ENCODE measurements around the gene SELENOK. TPM values are rescaled to one million over a fixed set of nuclear protein-coding genes. Genes with fewer than 3 reads are reported as not detected.
"Not testable (repeated sequence)": the region's sequence is repeated elsewhere in the genome, so short reads cannot be mapped to it uniquely, and the experiment has no call there.

Gene SELENOK
- total RNA-seq, 5 donors from 2014 or later (not counting 1 experiment from before 2014, with no cell fraction given) = 32.8 to 91.8 (median 44.4) TPM

DNA sequence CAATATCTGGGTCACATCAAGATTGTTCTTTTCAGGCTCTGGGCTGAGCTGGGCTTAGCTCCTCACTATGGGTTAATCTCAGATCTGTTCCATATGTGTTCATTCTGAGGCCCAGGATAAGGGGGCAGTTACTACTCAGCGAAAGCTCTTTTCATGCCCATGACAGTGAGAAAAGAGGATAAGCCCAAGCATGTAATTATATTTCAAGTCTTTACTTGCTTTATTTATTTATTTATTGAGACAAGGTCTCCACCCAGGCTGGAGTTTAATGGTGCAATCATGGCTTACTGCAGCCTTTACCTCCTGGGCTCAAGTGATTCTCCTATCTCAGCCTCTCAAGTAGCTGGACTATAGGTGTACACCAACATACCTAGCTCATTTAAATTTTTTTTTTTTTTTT lies 44.7 kb upstream of the SELENOK start:
- no peak for ATAC-seq (replicated peaks in 1 of 4)
- CTCF ChIA-PET = interaction anchor here in 1 of 2 donors (0.6 kb wide), 3 partner anchors 8 to 343 kb away, joined by 3 to 8 read pairs (median 7); no protein-coding TSS in a partner anchor
- Mint-ChIP-seq H3K36me3 (no peaks in the 10 kb centered on the region), H3K27ac (no peak overlapping the region), H3K9me3 (peaks cover 5% of the 10 kb centered on the region in 3 donors), H3K4me1 (no peaks in the 10 kb centered on the region), H3K27me3 (peaks cover 39 to 47% of the 10 kb centered on the region in 2 donors), H3K4me3 (no peak overlapping the region)
- Histone ChIP-seq H3K27ac (ENCODE audit: low read length) (no peak overlapping the region), H3K36me3 (ENCODE audit: control insufficient read depth in 2 of 2, extremely low read depth in 1 of 2, insufficient read depth in 1 of 2, low read length in 1 of 2) (no peaks in the 10 kb centered on the region), H3K4me3 (ENCODE audit: control insufficient read depth in 1 of 2, extremely low read depth in 1 of 2, low read length in 1 of 2) (no peak overlapping the region), H3K4me1 (ENCODE audit: control insufficient read depth in 1 of 2, extremely low read depth in 1 of 2, insufficient read depth in 2 of 2, low read length in 2 of 2) (no peaks in the 10 kb centered on the region), H3K9me3 (no peaks in the 10 kb centered on the region), H3K27me3 (replicated peaks in 1 of 2; ENCODE audit: control insufficient read depth in 2 of 2, extremely low read depth in 1 of 2, insufficient read depth in 2 of 2, low read length in 1 of 2) (peaks cover 0 to 7% of the 10 kb centered on the region in 2 experiments)
- POLR2A ChIA-PET = interaction anchor here in 1 of 2 donors (0.6 kb wide), 1 partner anchor 181 kb away, joined by 7 read pairs; no protein-coding TSS in a partner anchor
- no CpG with 5 or more reads among the region's 1 CpG for WGBS (ENCODE audit: insufficient coverage)
- DNase-seq = no peak

- ChIA-PET POLR2A (no interaction called here), CTCF (interaction anchor here in 1 of 2 donors (0.7 kb wide), 1 partner anchor 15 kb away, joined by 5 read pairs; no protein-coding TSS in a partner anchor)
- DNase-seq (no peak), ATAC-seq (replicated peaks in 1 of 4) (no peak)
- no peak overlapping the region for H3K27ac ChIP-seq (ENCODE audit: low read length)
- no peak overlapping the region for H3K4me3 ChIP-seq (ENCODE audit: control insufficient read depth in 1 of 2, extremely low read depth in 1 of 2, low read length in 1 of 2)
- H3K4me1 ChIP-seq (ENCODE audit: control insufficient read depth in 1 of 2, extremely low read depth in 1 of 2, insufficient read depth in 2 of 2, low read length in 2 of 2) = no peaks in the 10 kb centered on the region
- no CpG with 5 or more reads among the region's 1 CpG for WGBS (ENCODE audit: insufficient coverage)
- no peaks in the 10 kb centered on the region for H3K9me3 ChIP-seq
- no peaks in the 10 kb centered on the region for H3K36me3 Mint-ChIP-seq
- peaks cover 0 to 7% of the 10 kb centered on the region in 2 experiments for H3K27me3 ChIP-seq (replicated peaks in 1 of 2; ENCODE audit: control insufficient read depth in 2 of 2, extremely low read depth in 1 of 2, insufficient read depth in 2 of 2, low read length in 1 of 2)
- H3K36me3 ChIP-seq (ENCODE audit: control insufficient read depth in 2 of 2, extremely low read depth in 1 of 2, insufficient read depth in 1 of 2, low read length in 1 of 2) = no peaks in the 10 kb centered on the region
- no peak overlapping the region for H3K27ac Mint-ChIP-seq
- no peaks in the 10 kb centered on the region for H3K4me1 Mint-ChIP-seq
- no peak overlapping the region for H3K4me3 Mint-ChIP-seq
- H3K9me3 Mint-ChIP-seq = peaks cover 5% of the 10 kb centered on the region in 3 donors
- peaks cover 33 to 48% of the 10 kb centered on the region in 2 donors for H3K27me3 Mint-ChIP-seq
Measured at GRCh38 chr3:53935283-53935901, 43.7 kb upstream of the SELENOK start.

DNA sequence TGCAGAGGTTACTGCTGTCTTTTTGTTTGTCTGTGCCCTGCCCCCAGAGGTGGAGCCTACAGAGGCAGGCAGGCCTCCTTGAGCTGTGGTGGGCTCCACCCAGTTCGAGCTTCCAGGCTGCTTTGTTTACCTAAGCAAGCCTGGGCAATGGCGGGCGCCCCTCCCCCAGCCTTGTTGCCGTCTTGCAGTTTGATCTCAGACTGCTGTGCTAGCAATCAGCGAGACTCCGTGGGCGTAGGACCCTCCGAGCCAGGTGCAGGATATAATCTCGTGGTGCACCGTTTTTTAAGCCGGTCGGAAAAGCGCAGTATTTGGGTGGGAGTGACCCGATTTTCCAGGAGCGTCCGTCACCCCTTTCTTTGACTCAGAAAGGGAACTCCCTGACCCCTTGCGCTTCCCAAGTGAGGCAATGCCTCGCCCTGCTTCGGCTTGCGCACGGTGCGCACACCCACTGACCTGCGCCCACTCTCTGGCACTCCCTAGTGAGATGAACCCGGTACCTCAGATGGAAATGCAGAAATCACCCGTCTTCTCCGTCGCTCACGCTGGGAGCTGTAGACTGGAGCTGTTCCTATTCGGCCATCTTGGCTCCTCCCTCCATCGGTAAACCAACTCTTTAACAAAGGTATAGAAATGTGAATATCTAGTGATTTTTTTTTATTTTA lies 35.7 kb upstream of the SELENOK start:
- H3K36me3 ChIP-seq (ENCODE audit: control insufficient read depth in 2 of 2, extremely low read depth in 1 of 2, insufficient read depth in 1 of 2, low read length in 1 of 2); H3K4me3 ChIP-seq (ENCODE audit: control insufficient read depth in 1 of 2, extremely low read depth in 1 of 2, low read length in 1 of 2); H3K4me1 ChIP-seq (ENCODE audit: control insufficient read depth in 1 of 2, extremely low read depth in 1 of 2, insufficient read depth in 2 of 2, low read length in 2 of 2); H3K9me3 Mint-ChIP-seq; H3K27ac Mint-ChIP-seq; DNase-seq; H3K9me3 ChIP-seq; CTCF ChIA-PET; POLR2A ChIA-PET; H3K36me3 Mint-ChIP-seq; H3K27ac ChIP-seq (ENCODE audit: low read length); H3K4me3 Mint-ChIP-seq; H3K27me3 ChIP-seq (replicated peaks in 1 of 2; ENCODE audit: control insufficient read depth in 2 of 2, extremely low read depth in 1 of 2, insufficient read depth in 2 of 2, low read length in 1 of 2); ATAC-seq (replicated peaks in 1 of 4); H3K4me1 Mint-ChIP-seq: not testable (repeated sequence)
- 91% methylated on average over 12 of the region's 30 CpGs for WGBS (ENCODE audit: insufficient coverage)
- H3K27me3 Mint-ChIP-seq = peaks cover 6 to 10% of the 10 kb centered on the region in 2 donors

DNA sequence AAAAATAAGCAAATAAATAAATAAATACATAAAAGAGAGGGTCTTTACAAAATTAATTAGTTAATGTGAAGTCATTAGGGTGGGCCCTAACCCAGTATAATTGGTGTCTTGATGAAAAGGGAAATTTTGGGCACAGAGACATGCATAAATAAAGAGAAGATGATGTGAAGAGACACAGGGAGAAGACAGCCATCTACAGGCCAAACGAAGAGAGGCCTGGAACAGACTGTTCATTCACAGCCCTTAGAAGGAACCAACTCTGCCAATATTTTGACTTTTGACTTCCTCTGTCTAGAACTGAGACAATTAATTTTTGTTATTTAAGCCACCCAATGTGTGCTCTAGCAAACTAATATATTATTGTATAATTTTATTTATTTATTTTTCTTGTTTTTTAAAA lies 29.6 kb upstream of the SELENOK start:
- H3K4me1 Mint-ChIP-seq = no peaks in the 10 kb centered on the region
- ATAC-seq (replicated peaks in 1 of 4) (peak in 1 of 4 experiments; percentile 61), DNase-seq (peak in 2 of 35 experiments; percentile 3 to 31)
- Histone ChIP-seq H3K4me1 (ENCODE audit: control insufficient read depth in 1 of 2, extremely low read depth in 1 of 2, insufficient read depth in 2 of 2, low read length in 2 of 2) (no peaks in the 10 kb centered on the region), H3K4me3 (ENCODE audit: control insufficient read depth in 1 of 2, extremely low read depth in 1 of 2, low read length in 1 of 2) (no peak overlapping the region), H3K27ac (ENCODE audit: low read length) (no peak overlapping the region), H3K36me3 (ENCODE audit: control insufficient read depth in 2 of 2, extremely low read depth in 1 of 2, insufficient read depth in 1 of 2, low read length in 1 of 2) (no peaks in the 10 kb centered on the region), H3K27me3 (replicated peaks in 1 of 2; ENCODE audit: control insufficient read depth in 2 of 2, extremely low read depth in 1 of 2, insufficient read depth in 2 of 2, low read length in 1 of 2) (peaks cover 3 to 8% of the 10 kb centered on the region in 2 experiments), H3K9me3 (no peaks in the 10 kb centered on the region)
- POLR2A ChIA-PET = no interaction called here
- peaks cover 19 to 25% of the 10 kb centered on the region in 2 donors for H3K27me3 Mint-ChIP-seq
- no CpG with 5 or more reads among the region's 1 CpG for WGBS (ENCODE audit: insufficient coverage)
- peaks cover 3 to 12% (median 4%) of the 10 kb centered on the region in 3 donors for H3K9me3 Mint-ChIP-seq
- H3K27ac Mint-ChIP-seq = no peak overlapping the region
- peaks cover 3% of the 10 kb centered on the region for H3K36me3 Mint-ChIP-seq
- H3K4me3 Mint-ChIP-seq = no peak overlapping the region
- CTCF ChIA-PET = interaction anchor here (0.6 kb wide), 2 partner anchors 14 to 16 kb away, joined by 3 to 5 read pairs; no protein-coding TSS in a partner anchor

DNA sequence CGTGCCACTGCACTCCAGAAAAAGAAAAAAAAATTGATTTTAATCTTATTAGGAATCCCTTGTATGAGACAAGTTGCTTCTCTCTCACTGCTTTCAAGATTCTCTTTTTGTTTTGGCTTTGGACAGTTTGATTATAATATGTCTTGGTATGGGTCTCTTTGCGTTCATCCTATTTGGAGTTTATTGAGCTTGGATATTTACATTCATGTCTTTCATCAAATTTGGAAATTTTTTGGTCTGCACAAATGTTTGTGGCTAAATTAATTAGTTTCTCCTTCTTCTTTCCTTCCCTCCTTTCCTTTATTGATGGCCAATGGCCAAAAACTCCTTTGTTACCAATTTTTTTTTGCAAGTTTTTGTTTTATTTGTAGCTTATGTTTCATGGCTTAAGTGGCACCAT lies 28.1 kb upstream of the SELENOK start:
- Histone ChIP-seq H3K9me3 (no peaks in the 10 kb centered on the region), H3K4me1 (ENCODE audit: control insufficient read depth in 1 of 2, extremely low read depth in 1 of 2, insufficient read depth in 2 of 2, low read length in 2 of 2) (no peaks in the 10 kb centered on the region), H3K27ac (ENCODE audit: low read length) (no peak overlapping the region), H3K36me3 (ENCODE audit: control insufficient read depth in 2 of 2, extremely low read depth in 1 of 2, insufficient read depth in 1 of 2, low read length in 1 of 2) (no peaks in the 10 kb centered on the region), H3K27me3 (replicated peaks in 1 of 2; ENCODE audit: control insufficient read depth in 2 of 2, extremely low read depth in 1 of 2, insufficient read depth in 2 of 2, low read length in 1 of 2) (peaks cover 3 to 8% of the 10 kb centered on the region in 2 experiments), H3K4me3 (ENCODE audit: control insufficient read depth in 1 of 2, extremely low read depth in 1 of 2, low read length in 1 of 2) (no peak overlapping the region)
- Mint-ChIP-seq H3K27me3 (peaks cover 25 to 28% of the 10 kb centered on the region in 2 donors), H3K4me3 (no peak overlapping the region), H3K9me3 (peaks cover 0 to 12% (median 3%) of the 10 kb centered on the region in 3 donors), H3K27ac (no peak overlapping the region), H3K4me1 (no peaks in the 10 kb centered on the region), H3K36me3 (peaks cover 3% of the 10 kb centered on the region)
- DNase-seq (no peak), ATAC-seq (replicated peaks in 1 of 4) (no peak)
- CTCF ChIA-PET = no interaction called here
- POLR2A ChIA-PET = interaction anchor here in 1 of 2 donors (0.7 kb wide), 1 partner anchor 600 kb away, joined by 16 read pairs; no protein-coding TSS in a partner anchor
- no CpG with 5 or more reads among the region's 2 CpGs for WGBS (ENCODE audit: insufficient coverage)

DNA sequence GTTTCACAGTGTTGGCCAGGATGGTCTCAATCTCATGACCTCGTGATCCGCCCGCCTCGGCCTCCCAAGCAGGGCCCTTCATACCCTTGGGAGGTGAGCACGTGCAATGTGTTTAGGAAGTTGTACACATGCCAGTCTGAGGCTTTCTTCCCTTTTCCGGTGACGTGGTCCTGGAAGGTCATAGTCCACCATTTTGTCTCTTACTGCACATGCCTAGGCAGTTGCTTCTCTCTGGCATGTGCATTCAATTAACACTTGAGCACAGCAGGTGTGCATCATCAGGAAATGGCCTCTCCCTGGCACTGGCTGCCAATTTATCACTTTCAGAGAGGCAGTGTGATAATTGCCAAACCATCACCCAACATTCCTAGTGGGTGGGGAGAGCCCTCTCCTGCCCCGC lies 21.7 kb upstream of the SELENOK start:
- H3K4me1 Mint-ChIP-seq = no peaks in the 10 kb centered on the region
- ChIA-PET CTCF (no interaction called here), POLR2A (no interaction called here)
- H3K27me3 ChIP-seq (replicated peaks in 1 of 2; ENCODE audit: control insufficient read depth in 2 of 2, extremely low read depth in 1 of 2, insufficient read depth in 2 of 2, low read length in 1 of 2) = peaks cover 5 to 8% of the 10 kb centered on the region in 2 experiments
- peaks cover 0 to 3% (median 0%) of the 10 kb centered on the region in 3 donors for H3K9me3 Mint-ChIP-seq
- no peaks in the 10 kb centered on the region for H3K4me1 ChIP-seq (ENCODE audit: control insufficient read depth in 1 of 2, extremely low read depth in 1 of 2, insufficient read depth in 2 of 2, low read length in 2 of 2)
- H3K27ac Mint-ChIP-seq = no peak overlapping the region
- no peak overlapping the region for H3K4me3 Mint-ChIP-seq
- 100% methylated on average over 2 of the region's 8 CpGs for WGBS (ENCODE audit: insufficient coverage)
- H3K36me3 ChIP-seq (ENCODE audit: control insufficient read depth in 2 of 2, extremely low read depth in 1 of 2, insufficient read depth in 1 of 2, low read length in 1 of 2) = no peaks in the 10 kb centered on the region
- no peaks in the 10 kb centered on the region for H3K36me3 Mint-ChIP-seq
- ATAC-seq (replicated peaks in 1 of 4) (no peak), DNase-seq (no peak)
- peaks cover 41 to 43% of the 10 kb centered on the region in 2 donors for H3K27me3 Mint-ChIP-seq
- H3K27ac ChIP-seq (ENCODE audit: low read length) = no peak overlapping the region
- no peak overlapping the region for H3K4me3 ChIP-seq (ENCODE audit: control insufficient read depth in 1 of 2, extremely low read depth in 1 of 2, low read length in 1 of 2)
- no peaks in the 10 kb centered on the region for H3K9me3 ChIP-seq

Measured in T-cell (primary cell).